Hindlimb muscle (tissue), 1 donor: Measurements from ENCODE around the gene C8A. TPM values are rescaled to one million over a fixed set of nuclear protein-coding genes. Genes with fewer than 3 reads are reported as not detected.

ENCODE experiments used
- DNase-seq: peaks from one replicate; pipeline ENCODE4 v3.0.0-alpha.2; 2013
- polyA plus RNA-seq: library from polyadenylated mRNA; unstranded; fragments of 120-200 nt; gene quantifications from one replicate; pipeline ENCODE4 v1.2.1, GENCODE V29; 2013; ENCODE audit not compliant: insufficient read length

Gene C8A
- polyA plus RNA-seq: not detected

GRCh38 chr1:56854521-56855099, at the start of gene C8A:
Gene C8A, plus strand, starts transcription at chr1:56854797. Its CDS starts 105 bp downstream, at chr1:56854902.
- DNase-seq: no peak

DNA sequence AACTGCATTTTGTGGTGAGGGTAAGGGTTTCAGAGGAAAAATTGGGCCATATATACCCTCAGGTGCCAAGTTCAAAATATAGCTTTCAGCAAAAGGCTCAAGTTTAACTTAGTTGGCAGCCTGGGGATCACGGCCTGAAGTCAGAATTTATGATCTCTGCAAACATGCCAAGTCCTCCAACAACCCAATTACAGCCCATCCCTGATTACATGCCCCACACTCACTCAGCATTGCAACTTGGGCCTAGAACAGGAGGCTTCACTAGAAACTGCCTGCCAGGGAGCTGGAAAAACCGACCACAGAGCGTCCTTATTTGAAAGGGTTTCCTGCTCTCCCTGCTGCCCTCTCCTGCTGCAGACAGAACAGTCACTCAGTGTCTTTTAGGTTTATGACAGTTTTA, 47.8 kb upstream of the C8A start:
- DNase-seq: no peak

GRCh38 chr1:56808410-56808809, 46.2 kb upstream of the C8A start:
- DNase-seq: no peak

- no peak for DNase-seq
These were observed 43.3 kb upstream of the C8A start for GRCh38 chr1:56811331-56811730.

DNA sequence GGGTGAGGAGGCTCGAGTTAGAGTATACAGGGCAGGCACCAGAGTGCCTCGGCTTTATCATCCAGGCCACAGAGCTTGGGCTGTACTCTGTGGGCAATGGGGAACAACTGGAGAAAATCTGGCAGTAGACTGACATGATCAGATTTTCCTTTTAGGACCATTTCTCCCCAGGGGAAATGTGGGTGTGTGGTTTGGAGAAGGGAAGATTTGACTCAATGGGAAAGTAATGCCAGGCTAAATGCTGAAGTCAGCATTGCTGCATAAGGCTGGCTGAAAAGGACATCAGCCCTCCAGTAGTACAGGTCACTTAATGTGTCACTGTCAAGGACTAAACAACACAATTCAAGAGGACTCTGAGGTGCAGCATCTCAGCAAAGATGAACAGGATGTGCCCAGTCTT, 40.4 kb upstream of the C8A start:
- DNase-seq: no peak

DNA sequence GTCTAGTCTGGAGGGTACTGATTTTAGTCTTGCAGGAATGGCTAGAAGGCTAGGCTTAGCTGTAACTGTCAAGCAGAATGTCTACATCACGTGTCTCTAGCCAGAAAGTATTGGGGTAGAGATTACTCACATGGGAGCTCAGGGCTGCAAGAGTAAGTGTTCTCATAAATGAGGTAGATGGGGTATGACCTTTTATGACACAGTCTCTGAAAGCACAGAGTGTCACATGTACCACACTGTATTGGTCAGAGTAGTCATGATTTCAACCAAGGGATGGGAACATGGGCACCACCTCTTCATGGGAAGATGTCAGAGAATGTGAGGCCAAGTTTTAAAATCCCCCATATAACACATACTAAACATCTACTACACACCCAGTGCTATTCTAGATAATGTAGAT, 38.3 kb upstream of the C8A start:
- DNase-seq: no peak

DNA sequence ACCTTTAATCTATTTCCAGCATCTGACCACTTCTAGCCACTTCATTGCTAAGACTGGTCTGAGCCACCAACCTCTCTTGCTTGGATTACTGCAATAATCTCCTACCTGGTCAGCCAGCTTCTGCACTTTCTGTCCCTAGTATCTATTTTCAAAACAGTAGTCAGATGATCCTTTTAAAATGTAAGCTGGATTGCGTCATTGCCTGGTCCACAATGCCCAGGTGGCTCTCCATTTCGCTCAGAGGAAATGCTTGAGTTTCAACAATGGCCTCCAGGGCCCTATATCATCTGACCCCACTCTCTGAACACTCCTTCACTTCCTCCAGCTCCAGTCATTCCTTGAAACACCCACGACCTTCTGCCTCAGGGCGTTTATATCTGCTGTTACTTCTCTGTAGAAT, 37.7 kb upstream of the C8A start:
- no peak for DNase-seq

DNA sequence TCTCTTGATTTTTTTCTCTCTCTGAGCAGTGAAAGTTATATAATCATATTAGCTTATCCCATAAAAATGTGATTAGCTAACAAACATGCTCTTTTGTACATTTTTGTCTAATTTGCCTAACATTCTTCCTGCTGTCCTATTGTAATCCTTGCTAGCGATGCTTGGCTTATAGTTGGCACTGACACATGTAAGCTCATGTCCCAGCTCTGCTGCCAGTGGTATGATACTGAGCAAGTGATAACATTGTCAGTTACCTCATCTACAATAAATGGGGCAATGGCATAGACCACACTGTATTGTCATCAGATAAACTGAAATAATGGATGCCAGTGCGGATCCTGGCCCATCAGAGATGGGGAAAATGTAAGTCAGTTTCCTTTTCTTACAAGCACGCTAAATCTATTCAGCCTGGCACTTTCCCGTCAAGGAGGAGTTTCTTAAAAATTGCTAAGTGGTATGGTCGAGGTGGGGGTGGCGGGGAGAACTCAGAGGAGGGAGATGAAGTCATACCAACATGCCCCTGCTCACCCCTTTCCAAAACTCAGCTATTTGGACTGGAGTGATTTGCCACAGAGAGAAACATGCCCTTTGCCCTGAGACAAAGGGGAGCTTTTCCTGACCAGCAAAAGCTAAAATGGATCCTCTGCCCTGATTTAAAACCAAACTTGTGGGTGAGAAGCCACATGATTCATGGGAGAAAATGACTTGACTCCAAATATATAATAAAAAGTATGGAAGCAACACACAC, 36.7 kb upstream of the C8A start:
- no peak for DNase-seq

GRCh38 chr1:56819387-56819899, 35.2 kb upstream of the C8A start, which contains the start of gene FYB2:
Gene FYB2, minus strand, starts transcription at chr1:56819404. Its CDS starts 114 bp downstream, at chr1:56819290.
- DNase-seq: no peak

- DNase-seq: peak; percentile 34
These were observed 33.7 kb upstream of the C8A start for GRCh38 chr1:56820755-56821461.

GRCh38 chr1:56821462-56821797, 33.2 kb upstream of the C8A start:
- no peak for DNase-seq

DNA sequence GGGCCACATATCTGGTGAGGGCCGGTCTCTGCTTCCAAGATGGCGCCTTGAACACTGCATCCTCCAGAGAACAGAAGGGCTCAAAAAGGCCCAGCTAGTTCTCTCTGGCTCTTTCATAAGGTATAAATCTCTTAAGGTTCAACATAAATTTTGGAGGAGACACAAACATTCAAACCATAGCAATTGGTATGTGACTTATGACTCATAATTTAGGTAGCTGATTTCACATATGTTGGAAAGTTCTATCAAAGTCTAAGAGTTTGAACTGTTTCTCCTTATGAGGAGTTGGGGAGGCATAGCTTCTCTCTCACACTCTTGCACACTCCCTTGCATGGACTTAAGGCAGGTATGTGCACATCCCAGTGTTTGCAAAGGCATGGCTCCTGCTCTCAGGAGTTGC, 30.3 kb upstream of the C8A start:
- no peak for DNase-seq

DNA sequence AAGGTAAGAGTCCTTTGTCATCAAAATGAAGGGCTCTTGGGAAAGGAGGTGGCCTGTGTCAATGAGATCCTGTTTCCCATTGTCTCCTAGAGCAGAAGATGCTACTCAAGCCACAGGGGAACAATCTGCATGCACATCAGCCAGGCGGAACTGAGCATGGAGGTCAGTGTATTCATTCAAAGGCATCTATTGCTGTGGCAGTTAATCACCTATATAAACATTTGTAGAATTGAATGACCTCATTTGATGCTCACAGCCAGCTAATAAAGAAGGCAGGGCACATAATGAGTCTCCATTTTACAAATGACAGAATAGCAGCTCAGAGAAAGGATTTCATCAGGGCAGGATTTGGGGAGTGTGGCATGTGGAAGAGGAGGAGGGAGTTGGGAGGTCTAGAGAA, 29.7 kb upstream of the C8A start:
- DNase-seq: no peak

DNA sequence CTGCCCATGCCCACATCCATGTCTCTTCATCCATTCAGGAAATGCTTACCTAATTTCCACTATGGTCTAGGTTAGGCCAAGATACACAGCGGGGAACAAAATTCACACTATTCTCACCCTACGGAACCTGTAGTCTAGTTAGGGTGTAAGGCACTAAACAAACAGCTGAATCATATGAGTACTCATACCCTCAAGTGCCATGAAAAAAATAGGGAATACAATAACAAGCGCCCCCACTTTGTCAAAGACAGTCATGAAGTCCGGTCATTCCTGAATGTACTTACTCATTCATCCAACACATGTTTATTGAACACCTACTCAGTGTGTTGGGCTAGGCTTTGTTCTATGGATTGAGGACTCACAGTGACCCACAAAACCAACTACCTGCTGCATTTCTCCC, 29.2 kb upstream of the C8A start:
- no peak for DNase-seq

GRCh38 chr1:56827711-56828110, 26.9 kb upstream of the C8A start:
- DNase-seq: no peak

GRCh38 chr1:56830052-56830451, 24.5 kb upstream of the C8A start:
- DNase-seq: no peak

GRCh38 chr1:56831871-56832693, 22.5 kb upstream of the C8A start:
- peak; percentile 73 for DNase-seq

- DNase-seq: no peak
These were observed 21.5 kb upstream of the C8A start for GRCh38 chr1:56833088-56833487.

DNA sequence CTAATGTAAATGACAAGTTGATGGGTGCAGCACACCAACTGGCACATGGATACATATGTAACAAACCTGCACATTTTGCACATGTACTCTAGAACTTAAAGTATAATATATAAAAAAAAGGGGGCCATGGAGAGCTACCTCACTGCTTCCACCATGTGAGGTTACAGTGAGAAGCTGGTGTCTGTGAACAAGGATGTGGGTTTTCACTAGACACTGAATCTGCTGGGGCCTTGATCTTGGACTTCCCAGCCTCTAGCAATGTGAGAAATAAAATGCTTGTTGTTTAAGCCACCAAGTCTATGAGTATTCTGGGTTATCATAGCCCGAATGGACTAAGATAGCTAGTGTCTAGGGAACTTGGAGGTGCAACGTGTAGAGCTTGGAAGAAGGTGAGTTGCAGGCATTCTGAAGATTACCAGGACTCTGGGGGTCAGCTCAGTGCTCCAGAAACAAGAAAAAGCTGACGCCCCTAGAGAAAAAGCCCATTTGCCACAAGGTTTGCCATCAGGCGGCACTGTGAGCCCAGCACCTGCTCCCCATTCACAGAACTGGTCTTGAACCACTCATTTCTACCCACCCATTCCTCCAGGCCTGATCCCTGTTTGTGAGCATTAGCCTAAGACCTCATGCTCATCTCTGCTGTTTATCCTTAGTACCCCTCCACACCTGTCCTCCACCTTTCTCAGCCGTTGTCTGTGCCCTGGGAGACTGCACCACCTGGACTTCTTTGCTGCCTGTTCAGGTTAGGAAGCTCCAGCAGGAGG, 20.3 kb upstream of the C8A start:
- no peak for DNase-seq

DNA sequence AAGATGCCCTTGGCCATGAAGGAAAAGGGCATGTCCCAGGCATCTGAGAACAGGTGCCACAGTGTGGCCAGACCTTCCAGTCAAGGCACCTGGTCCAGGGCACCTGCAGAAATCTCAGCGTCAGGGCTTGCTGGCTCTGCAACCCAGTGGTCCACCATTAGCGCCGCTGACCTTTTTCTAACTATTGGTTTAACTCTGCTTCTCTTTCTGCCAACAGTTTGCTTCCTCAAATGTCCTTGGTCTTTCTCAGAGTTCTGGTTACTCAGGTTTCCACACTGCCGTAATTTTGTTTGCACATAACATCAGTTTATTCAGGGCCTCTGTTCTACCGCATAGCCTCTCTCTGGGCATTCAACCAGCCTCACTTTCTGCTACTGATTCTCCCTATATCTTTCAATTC, 18.9 kb upstream of the C8A start:
- no peak for DNase-seq

DNA sequence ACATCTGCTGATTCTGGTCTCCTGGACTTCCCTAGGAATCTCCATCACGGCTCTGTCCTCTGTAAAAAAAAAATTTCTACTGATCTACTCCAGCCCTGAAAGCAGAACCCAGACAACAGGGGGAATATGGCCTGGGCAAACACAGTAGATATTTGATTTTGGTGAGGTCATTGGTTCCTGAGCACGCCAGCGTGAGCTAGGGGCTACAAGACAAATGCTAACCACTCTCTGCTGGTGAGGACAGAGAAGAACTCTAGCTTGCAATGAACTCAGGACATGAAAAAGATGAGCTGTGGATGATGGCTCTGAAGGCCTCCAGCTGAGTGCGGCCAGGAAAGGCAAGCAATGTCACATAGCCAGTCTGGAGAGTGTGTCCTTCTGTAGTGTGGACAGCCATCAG, 18.2 kb upstream of the C8A start:
- no peak for DNase-seq
